GM19043 (cell line): Measurements from ENCODE around the gene C1orf226.
"Not testable (repeated sequence)": the region's sequence is repeated elsewhere in the genome, so short reads cannot be mapped to it uniquely, and the experiment has no call there.

Experiments used
- ATAC-seq: cut with Tn5 transposase; IDR thresholded peaks from one replicate; pipeline ENCODE4 v1.9.1; 2021; ENCODE audit warnings: low read depth; ENCODE audit not compliant: unreplicated experiment

C1orf226 gene

DNA sequence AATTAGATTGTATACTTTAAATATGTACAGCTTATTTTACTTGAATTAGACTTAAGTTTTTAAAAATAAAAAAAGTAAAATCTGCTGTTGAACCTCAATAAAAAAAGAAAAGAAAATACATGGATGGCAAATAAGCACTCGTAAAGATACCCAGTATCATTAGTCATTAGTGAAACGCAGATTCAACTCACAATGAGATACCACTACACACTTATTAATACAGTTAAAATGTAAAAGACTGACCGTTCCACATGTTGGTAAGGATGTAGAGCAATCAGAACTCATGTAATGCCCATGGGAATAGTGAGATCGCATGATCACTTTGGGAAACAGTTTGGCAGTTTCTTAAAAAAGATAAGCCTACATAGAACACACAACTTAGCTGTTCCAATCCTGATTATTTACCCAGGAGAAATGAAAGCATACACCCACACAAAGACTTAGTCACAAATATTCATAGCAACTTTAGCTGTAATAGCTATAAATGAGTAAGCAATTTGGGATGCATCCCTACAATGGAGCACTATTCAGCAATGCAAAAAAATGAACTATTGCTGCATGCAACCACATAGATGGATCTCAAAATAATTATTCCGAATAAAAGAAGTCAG lies 23.1 kb downstream of the C1orf226 start:
- no peak for ATAC-seq

DNA sequence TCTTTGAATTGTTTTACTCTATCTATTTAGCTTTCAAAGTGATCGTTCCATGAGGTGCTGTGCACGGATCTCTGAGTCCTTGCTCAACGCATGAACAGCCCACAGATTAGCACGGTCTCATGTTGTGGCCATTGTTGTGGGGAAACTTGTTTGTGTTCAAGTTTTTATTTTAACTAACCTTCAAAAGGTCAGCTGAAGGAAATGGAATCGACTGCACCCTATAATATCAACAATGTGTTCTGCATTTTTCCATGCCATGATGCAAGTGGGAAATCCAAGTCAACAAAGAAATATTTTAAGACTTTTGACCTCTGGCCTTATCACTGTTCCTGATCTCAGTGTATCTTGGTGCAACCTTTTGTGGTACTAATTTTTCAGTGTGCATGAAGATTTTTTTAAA lies 24.3 kb downstream of the C1orf226 start:
- ATAC-seq = no peak

- ATAC-seq = no peak
Measured at GRCh38 chr1:162406811-162407210, 25.3 kb downstream of the C1orf226 start.

DNA sequence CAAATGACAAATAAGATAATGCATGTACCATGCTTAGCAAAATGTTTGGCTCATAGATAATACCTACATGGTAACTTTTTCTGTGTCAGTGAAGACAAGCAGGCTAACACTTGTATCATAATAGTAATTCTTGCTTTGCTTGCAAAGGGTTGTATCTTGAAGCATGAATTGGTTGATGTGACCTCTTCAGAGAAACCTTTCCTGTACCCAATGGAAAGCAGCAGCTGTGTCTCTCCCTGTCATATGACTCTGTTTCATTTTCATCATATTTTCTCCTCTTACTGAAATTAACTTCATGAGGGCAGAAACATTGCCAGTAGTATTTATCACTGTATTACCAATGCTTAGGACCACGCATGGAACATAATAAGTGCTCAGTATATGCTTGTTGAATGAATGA lies 26.0 kb downstream of the C1orf226 start:
- ATAC-seq = no peak

DNA sequence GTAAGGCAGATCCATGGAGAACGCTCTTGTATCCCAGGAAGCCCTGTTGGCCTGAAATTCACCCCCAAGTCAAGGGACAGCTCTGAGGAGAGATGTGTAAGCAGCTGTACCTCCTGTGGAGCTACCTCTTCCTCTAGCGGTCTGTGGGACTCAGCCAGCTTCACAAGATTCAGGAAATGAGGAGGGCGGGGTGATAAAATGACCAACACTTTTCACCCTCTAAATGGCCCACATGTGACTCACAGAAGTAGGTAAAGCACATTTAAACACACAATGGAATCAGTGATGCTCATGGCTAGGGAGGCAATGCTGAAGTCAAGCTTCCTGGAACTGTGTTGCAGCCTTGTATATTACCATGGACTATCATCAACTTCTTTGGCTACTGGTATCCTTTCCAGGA lies 30.5 kb downstream of the C1orf226 start, which contains the start of gene SH2D1B:
SH2D1B (minus strand) TSS at position 135 of the 400 bp plus-strand sequence; CDS start at position 15, 120 bp downstream.
- no peak for ATAC-seq

DNA sequence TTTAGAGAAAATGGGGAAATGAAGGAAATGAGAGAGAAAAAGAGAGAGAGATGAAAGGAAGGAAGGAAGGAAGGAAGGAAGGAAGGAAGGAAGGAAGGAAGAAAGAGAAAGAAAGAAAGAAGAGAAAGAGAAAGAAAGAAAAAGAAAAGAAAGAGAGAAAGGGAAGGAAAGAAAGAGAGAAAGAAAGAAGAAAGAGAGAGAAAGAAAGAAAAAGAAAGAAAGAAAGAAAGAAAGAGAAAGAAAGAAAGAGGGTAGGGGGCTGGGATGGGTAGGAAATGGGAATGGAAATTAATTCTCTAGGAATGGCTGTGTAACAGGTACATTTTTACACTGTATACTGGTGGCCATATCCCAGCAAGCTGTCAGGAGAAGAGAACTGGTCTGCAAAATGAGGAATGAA lies 34.7 kb downstream of the C1orf226 start:
- no peak for ATAC-seq

- ATAC-seq = no peak
Measured at GRCh38 chr1:162416909-162417308, 35.4 kb downstream of the C1orf226 start.

DNA sequence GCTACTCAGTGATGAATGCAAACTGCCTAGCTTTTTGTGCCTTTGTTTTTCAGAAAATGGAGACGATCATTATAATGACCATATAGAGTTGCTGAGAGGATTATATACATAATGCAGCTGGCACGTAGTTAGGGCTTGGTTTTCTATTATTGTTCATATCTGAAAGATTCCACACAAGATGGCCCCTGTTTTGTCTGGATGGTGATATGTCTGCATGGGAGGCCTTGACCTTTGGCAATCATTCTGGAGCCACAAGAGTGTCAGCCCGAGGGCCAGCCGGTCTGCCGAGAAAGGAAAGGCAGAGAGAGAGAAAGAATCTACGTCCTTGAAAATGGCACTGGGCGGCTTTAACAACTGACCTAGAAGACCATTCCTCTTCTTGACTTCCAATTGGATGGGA lies 36.1 kb downstream of the C1orf226 start:
- ATAC-seq = no peak

- not testable (repeated sequence) for ATAC-seq
Measured at GRCh38 chr1:162418584-162418983, 37.1 kb downstream of the C1orf226 start.

DNA sequence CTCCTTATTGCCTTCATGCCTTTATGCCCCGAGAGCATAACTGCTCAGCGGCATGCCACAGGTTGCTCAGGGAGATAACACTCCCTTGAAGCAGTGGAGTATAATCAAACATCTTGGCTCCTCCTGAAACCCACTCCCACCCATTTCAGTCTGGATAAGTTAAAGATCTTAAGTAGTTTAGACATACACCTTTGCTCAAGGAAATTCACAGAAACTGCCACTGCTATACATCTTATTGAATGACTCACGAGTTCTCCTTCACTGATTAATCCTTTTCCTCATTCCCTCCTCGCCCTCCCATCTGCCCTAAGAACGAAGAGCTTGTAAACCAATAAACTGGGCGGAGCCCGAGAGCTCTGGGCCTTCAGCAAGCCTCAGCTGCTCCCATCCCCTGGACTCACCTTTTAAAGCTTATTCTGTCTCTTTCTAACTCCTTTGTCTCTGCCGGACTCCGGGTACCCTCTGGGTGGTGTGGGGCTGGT lies 38.0 kb downstream of the C1orf226 start:
- not testable (repeated sequence) for ATAC-seq

DNA sequence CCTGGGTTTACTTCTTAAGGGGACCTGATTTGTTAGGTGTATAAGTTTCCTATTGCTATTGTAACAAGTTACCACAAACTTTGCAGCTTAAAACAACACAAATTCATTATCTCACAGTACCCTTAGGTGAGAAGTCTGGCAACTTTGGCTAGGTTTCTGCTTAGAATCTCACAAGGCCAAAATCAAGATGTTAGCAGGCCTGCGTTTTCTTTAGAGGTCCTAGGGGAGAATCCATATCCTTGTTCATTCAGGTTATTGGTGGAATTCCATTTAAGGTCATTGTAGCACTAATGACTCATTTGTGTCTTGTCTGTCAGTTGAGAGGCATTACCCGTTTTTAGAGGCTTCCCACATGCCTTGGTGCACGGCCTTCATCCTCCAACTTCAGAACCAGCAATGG lies 38.6 kb downstream of the C1orf226 start:
- ATAC-seq = no peak

DNA sequence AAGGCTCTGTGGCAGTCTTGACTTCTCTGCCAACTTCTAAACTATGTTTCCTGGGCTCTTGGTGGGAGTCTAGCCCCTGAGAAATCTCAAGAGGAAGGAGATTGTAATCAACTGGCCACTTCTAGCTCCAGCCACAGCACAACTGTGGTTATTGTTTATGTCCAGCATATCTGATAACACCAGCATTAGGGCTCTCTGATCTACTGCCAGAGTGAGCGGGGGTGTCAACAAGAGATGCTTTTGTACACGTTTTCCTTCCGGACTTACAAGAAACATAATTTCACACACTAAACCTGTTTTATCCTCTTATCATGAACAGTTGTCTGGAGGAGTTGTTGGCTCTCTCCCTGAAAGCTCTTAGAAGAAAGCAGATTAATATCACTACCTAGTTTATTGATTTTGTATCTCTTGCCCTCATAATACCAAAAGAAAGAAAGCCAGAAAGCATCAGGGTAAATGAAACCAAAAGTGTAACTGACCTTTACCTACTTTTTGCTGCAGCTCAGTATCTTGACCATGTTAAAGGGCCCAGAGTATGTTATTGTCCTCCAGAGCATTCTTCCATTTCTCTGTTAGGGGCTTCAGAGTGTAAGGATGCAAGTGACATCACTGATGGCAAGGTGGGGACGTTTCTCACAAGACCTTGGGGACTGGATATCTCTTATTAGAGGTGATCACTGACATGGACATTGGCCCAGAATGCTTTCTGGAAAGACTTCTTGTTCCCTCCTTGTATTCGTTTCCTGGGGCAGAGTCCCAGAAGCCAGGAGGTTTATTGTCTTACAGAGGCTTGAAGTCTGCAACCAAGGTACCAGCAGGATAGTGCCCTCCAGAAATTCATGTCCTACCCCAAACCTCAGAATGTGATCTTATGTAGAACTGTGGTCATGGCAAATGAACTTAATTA lies 40.0 kb downstream of the C1orf226 start:
- no peak for ATAC-seq

- no peak for ATAC-seq
Measured at GRCh38 chr1:162422662-162423375, 41.3 kb downstream of the C1orf226 start.

GRCh38 chr1:162430583-162430982 lies 49.1 kb downstream of the C1orf226 start:
- ATAC-seq = no peak

DNA sequence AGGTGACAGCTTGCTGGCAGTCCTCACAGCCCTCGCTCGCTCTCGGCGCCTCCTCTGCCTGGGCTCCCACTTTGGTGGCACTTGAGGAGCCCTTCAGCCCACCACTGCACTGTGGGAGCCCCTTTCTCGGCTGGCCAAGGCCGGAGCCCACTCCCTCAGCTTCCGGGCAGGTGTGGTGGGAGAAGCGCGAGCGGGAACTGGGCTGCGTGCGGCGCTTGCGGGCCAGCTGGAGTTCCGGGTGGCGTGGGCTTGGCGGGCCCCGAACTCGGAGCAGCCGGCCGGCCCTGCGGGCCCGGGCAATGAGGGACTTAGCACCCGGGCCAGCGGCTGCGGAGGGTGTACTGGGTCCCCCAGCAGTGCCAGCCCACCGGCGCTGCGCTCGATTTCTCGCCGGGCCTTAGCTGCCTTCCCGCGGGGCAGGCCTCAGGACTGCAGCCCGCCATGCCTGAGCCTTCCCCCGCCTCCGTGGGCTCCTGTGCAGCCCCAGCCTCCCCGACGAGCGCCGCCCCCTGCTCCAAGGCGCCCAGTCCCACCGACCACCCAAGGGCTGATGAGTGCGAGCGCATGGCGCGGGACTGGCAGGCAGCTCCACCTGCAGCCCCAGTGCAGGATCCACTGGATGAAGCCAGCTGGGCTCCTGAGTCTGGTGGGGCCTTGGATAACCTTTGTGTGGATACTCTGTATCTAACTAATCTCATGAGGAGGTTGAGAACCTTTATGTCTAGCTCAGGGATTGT lies 51.6 kb downstream of the C1orf226 start:
- not testable (repeated sequence) for ATAC-seq
